OCI-LY3 (cell line): ENCODE measurements around the gene CCL20.

ENCODE experiments used
- H2AFZ ChIP-seq: fragments of 200-600, 300-600 bp; shearing (Covaris generic); 2 replicates; pipeline ENCODE4 v1.6.0; 2014; ENCODE audit warnings: antibody characterized with exemption, low read depth, low read length
- H3K27ac ChIP-seq: fragments of 200-600, 300-600 bp; sonication (generic); 2 replicates; pipeline ENCODE4 v1.5.1; 2014; ENCODE audit warnings: mild to moderate bottlenecking, low read length, moderate library complexity, mixed read lengths
- H3K27me3 ChIP-seq: fragments of 200-600, 300-600 bp; sonication (generic); 2 replicates; pipeline ENCODE4 v1.6.1; 2014; ENCODE audit warnings: low read depth, low read length, mixed read lengths
- H3K36me3 ChIP-seq: fragments of 200-600, 300-600 bp; sonication (generic); replicated peaks from 2 replicates; pipeline ENCODE3; 2014; ENCODE audit warnings: low read depth, low read length, mixed read lengths
- H3K4me1 ChIP-seq: fragments of 300-600, 200-600 bp; sonication (generic); 2 replicates; pipeline ENCODE4 v1.6.1; 2014; ENCODE audit warnings: low read length, mixed read lengths
- H3K4me2 ChIP-seq: fragments of 200-600, 300-600 bp; sonication (generic); 2 replicates; pipeline ENCODE4 v1.6.1; 2014; ENCODE audit warnings: low read length, mixed read lengths
- H3K4me3 ChIP-seq: fragments of 300-600, 200-600 bp; sonication (generic); 2 replicates; pipeline ENCODE4 v1.5.1; 2014; ENCODE audit warnings: antibody characterized with exemption, mild to moderate bottlenecking, low read length, moderate library complexity
- H3K79me2 ChIP-seq: fragments of 300-600, 200-600 bp; shearing (Covaris generic); 2 replicates; pipeline ENCODE4 v1.6.1; 2014; ENCODE audit warnings: mild to moderate bottlenecking, low read length, mixed read lengths
- H3K9ac ChIP-seq: fragments of 300-600, 200-600 bp; shearing (Covaris generic); 2 replicates; pipeline ENCODE4 v1.6.0; 2014; ENCODE audit warnings: mild to moderate bottlenecking, low read length, moderate library complexity
- H3K9me3 ChIP-seq: fragments of 200-600, 300-600 bp; shearing (Covaris generic); 2 replicates; pipeline ENCODE4 v1.6.1; 2014; ENCODE audit warnings: low read length, mixed read lengths; ENCODE audit not compliant: insufficient read depth
- H4K20me1 ChIP-seq: fragments of 200-600, 300-600 bp; sonication (generic); 2 replicates; pipeline ENCODE4 v1.6.1; 2016; ENCODE audit warnings: low read length, mixed read lengths; ENCODE audit not compliant: insufficient read depth
- EZH2phosphoT487 ChIP-seq: fragments of 200-600 bp; shearing (Covaris generic); IDR thresholded peaks from 2 replicates; pipeline ENCODE4 v1.6.1; 2018; ENCODE audit warnings: antibody characterized with exemption, mixed run types, low read depth
- TF ChIP-seq, protein P1 (sequence below): fragments of 200-600, 300-600 bp; sonication (generic); IDR thresholded peaks from 2 replicates; pipeline ENCODE4 v1.5.1; 2014; ENCODE audit warnings: antibody characterized with exemption, low read length, low read depth

The CCL20 gene

GRCh38 chr2:227772197-227772661 is 41.4 kb upstream of the CCL20 start:
- Histone ChIP-seq H3K36me3 (no peaks in the 10 kb centered on the region), H3K27me3 (no peaks in the 10 kb centered on the region), H3K4me2 (no peak overlapping the region), H3K4me1 (no peaks in the 10 kb centered on the region), H3K27ac (no peak overlapping the region), H4K20me1 (no peaks in the 10 kb centered on the region), H3K9ac (no peak overlapping the region), H3K79me2 (no peaks in the 10 kb centered on the region), H2AFZ (no peak overlapping the region), H3K9me3 (no peaks in the 10 kb centered on the region), H3K4me3 (no peak overlapping the region)
- TF ChIP-seq EZH2phosphoT487, result no peak
- TF ChIP-seq, protein P1, sequence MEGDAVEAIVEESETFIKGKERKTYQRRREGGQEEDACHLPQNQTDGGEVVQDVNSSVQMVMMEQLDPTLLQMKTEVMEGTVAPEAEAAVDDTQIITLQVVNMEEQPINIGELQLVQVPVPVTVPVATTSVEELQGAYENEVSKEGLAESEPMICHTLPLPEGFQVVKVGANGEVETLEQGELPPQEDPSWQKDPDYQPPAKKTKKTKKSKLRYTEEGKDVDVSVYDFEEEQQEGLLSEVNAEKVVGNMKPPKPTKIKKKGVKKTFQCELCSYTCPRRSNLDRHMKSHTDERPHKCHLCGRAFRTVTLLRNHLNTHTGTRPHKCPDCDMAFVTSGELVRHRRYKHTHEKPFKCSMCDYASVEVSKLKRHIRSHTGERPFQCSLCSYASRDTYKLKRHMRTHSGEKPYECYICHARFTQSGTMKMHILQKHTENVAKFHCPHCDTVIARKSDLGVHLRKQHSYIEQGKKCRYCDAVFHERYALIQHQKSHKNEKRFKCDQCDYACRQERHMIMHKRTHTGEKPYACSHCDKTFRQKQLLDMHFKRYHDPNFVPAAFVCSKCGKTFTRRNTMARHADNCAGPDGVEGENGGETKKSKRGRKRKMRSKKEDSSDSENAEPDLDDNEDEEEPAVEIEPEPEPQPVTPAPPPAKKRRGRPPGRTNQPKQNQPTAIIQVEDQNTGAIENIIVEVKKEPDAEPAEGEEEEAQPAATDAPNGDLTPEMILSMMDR, result no peak

DNA sequence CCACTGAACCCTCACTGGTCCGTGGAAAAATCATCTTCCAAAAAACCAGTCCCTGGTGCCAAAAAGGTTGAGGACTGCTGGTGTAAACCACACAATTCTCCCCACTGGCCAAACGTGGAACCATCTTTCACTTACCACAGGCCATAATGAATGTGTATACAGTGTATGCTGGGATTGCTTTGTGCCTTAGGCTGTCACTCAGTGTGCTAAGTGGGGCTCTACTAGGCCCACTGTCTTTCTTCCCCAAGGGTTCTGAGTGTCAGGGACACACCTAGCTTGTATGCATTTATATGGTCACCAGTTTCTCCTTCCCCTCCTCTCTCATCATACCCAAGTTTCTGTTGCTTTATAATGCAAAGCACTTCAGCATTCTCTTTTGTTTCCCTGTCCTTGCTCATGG is 40.7 kb upstream of the CCL20 start:
- H3K4me3 ChIP-seq, result no peak overlapping the region
- H3K4me2 ChIP-seq, result no peak overlapping the region
- H3K9ac ChIP-seq, result no peak overlapping the region
- no peak overlapping the region for H2AFZ ChIP-seq
- H3K36me3 ChIP-seq, result no peaks in the 10 kb centered on the region
- no peaks in the 10 kb centered on the region for H3K9me3 ChIP-seq
- no peak for TF ChIP-seq EZH2phosphoT487
- TF ChIP-seq, protein P1, result no peak
- no peaks in the 10 kb centered on the region for H4K20me1 ChIP-seq
- H3K79me2 ChIP-seq, result no peaks in the 10 kb centered on the region
- no peaks in the 10 kb centered on the region for H3K4me1 ChIP-seq
- no peak overlapping the region for H3K27ac ChIP-seq
- no peaks in the 10 kb centered on the region for H3K27me3 ChIP-seq

DNA sequence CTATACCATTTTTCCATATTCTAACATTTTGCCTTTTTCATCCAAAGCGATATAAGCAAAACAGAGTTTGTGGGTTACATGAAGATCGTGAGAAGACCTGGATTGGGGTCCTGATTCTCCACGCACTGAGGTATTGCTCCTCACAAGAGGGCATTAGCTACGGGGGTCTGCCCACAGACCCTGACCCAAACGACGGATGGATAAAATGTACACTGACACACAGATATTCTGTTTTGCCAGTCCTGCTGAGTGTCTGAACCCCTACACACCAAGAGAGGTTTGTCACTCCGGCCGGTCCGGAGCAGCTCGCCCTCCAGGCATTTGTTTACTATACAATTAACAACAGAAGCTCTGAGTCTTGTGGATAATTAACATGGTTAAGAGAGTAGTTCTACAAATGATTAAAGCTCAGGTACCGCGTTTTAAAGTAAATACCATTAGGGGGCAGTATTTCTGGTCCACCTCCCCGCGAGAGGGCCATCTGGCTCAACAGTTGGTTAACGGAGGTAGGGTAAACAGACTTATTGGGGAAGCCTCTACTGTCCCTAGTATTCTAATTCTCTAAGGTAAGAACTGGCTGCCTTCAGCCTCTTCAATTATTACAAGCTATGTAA is 39.5 kb upstream of the CCL20 start:
- H3K79me2 ChIP-seq, result no peaks in the 10 kb centered on the region
- H3K4me1 ChIP-seq, result no peaks in the 10 kb centered on the region
- H3K27ac ChIP-seq, result no peak overlapping the region
- no peak for TF ChIP-seq EZH2phosphoT487
- TF ChIP-seq, protein P1, result peak; percentile 48
- H3K27me3 ChIP-seq, result no peaks in the 10 kb centered on the region
- no peaks in the 10 kb centered on the region for H4K20me1 ChIP-seq
- no peak overlapping the region for H3K4me3 ChIP-seq
- no peaks in the 10 kb centered on the region for H3K36me3 ChIP-seq
- H3K4me2 ChIP-seq, result no peak overlapping the region
- H2AFZ ChIP-seq, result no peak overlapping the region
- no peak overlapping the region for H3K9ac ChIP-seq
- no peaks in the 10 kb centered on the region for H3K9me3 ChIP-seq

DNA sequence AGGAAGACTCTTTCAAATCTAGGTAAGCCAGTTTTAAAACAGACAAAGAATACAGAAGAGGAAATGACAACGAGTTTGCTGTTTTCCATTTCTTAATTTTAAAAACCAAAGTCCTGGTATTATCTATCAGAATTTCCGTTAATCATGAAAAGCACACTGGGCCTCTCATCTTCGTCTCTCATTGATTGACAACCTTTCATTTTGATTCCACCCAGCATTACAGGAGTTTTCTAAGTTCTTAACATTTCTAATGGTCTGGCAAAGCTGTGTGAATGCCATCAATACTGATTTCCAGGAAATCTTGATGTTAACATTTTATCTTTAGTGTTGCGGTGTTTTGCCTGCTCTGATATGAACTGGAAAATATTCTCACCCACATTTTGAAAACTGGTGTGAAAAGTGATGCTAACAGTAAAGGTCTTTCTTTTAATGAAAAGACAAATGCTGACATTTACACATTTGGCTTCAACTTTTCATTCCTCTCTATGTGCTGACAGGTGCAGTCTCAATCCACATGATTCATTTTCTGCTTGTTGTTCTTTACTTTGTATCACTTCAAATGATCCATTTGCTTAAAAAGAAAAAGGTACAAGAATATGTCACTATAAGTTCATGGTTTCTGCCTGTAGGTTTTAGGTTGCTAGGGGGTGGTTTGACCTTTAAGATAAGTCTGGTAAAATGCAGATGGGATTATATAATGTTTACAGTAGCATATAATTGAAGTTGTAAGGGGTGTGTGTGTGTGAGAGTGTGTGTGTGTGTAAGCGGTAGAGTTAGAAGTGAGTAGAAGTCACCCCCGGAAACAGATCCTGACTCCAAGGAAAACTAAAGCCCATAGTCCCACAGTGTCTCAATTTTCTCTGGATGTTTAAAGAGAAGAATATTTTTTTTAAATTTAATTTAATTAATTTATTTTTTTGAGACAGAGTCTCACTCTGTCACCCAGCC is 38.5 kb upstream of the CCL20 start:
- Histone ChIP-seq H3K36me3 (no peaks in the 10 kb centered on the region), H3K27ac (no peak overlapping the region), H3K4me1 (no peaks in the 10 kb centered on the region), H4K20me1 (no peaks in the 10 kb centered on the region), H3K27me3 (no peaks in the 10 kb centered on the region), H3K4me3 (no peak overlapping the region), H3K79me2 (no peaks in the 10 kb centered on the region), H2AFZ (no peak overlapping the region), H3K9me3 (no peaks in the 10 kb centered on the region), H3K9ac (no peak overlapping the region), H3K4me2 (no peak overlapping the region)
- TF ChIP-seq, protein P1, result no peak
- TF ChIP-seq EZH2phosphoT487, result no peak
